Mesothelial cell of epicardium (in vitro differentiated cells): ENCODE measurements around the gene SDHAF3. TPM values are rescaled to one million over a fixed set of nuclear protein-coding genes. Genes with fewer than 3 reads are reported as not detected.
"Not testable (repeated sequence)": the region's sequence is repeated elsewhere in the genome, so short reads cannot be mapped to it uniquely, and the experiment has no call there.

Source experiments
- DNase-seq, 2 experiments: peaks; one replicate each; pipeline ENCODE4 v3.0.0; 2021; ENCODE audit warnings: low spot score in 2 of 2; ENCODE audit not compliant: unreplicated experiment in 2 of 2
- H3K27ac Mint-ChIP-seq: 2 replicates; pipeline ENCODE4 v1.8.0; 2021; ENCODE audit warnings: mixed read lengths
- H3K27me3 Mint-ChIP-seq: 2 replicates; pipeline ENCODE4 v1.8.0; 2021; ENCODE audit warnings: low read depth, mixed read lengths
- H3K36me3 Mint-ChIP-seq: 2 replicates; pipeline ENCODE4 v1.8.0; 2021; ENCODE audit warnings: mixed read lengths
- H3K4me1 Mint-ChIP-seq: 2 replicates; pipeline ENCODE4 v1.8.0; 2021; ENCODE audit warnings: mixed read lengths
- H3K4me3 Mint-ChIP-seq: 2 replicates; pipeline ENCODE4 v1.8.0; 2021; ENCODE audit warnings: mild to moderate bottlenecking, moderate library complexity, mixed read lengths
- H3K9me3 Mint-ChIP-seq: 2 replicates; pipeline ENCODE4 v1.8.0; 2021; ENCODE audit warnings: mixed read lengths
- total RNA-seq: library from RNA; stranded (reverse); gene quantifications from 3 replicates; pipeline ENCODE4 v1.2.1, GENCODE V29; 2021
- TF ChIP-seq, protein P1 (sequence below): fragments of 200-600 bp; sonication (generic); IDR thresholded peaks from one replicate; pipeline ENCODE4 v1.5.0; 2021; ENCODE audit warnings: antibody characterized with exemption; ENCODE audit not compliant: unreplicated experiment

SDHAF3 gene
- total RNA-seq, 1 donor from 2014 or later: 14.4 TPM

DNA sequence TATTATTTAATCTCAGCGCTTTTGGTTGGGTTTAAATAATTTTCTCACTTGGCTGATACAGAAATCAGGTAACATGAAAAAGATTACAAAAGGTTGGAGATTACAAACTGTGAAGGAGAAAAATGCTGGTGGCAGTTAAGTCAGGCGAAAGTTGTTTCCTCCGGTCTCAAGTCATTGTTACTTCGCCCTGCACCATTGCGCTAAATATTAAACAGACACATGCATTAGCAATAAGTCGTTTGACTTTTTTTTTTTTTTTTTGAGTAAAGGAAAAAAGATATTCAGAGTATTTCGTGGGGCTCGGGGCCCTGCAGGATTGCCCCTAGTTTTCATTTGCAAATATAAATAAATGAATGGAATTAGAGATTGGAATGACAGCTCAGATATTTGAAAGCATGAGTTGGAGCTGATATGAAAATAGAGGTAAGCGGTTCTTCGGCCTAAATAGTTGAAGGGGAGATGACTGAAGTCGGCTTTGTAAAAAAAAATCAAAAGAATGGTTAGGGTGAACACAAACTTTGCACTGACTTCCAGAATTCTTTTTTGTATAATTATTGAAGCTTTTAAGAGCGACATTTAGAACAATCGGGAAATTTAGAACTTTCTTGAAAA lies 914 bp downstream of the SDHAF3 start:
- Mint-ChIP-seq H3K27me3 (peaks cover 2% of the 10 kb centered on the region), H3K4me3 (peak overlapping the region; percentile 91)
- TF ChIP-seq, protein P1, sequence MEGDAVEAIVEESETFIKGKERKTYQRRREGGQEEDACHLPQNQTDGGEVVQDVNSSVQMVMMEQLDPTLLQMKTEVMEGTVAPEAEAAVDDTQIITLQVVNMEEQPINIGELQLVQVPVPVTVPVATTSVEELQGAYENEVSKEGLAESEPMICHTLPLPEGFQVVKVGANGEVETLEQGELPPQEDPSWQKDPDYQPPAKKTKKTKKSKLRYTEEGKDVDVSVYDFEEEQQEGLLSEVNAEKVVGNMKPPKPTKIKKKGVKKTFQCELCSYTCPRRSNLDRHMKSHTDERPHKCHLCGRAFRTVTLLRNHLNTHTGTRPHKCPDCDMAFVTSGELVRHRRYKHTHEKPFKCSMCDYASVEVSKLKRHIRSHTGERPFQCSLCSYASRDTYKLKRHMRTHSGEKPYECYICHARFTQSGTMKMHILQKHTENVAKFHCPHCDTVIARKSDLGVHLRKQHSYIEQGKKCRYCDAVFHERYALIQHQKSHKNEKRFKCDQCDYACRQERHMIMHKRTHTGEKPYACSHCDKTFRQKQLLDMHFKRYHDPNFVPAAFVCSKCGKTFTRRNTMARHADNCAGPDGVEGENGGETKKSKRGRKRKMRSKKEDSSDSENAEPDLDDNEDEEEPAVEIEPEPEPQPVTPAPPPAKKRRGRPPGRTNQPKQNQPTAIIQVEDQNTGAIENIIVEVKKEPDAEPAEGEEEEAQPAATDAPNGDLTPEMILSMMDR: no peak

DNA sequence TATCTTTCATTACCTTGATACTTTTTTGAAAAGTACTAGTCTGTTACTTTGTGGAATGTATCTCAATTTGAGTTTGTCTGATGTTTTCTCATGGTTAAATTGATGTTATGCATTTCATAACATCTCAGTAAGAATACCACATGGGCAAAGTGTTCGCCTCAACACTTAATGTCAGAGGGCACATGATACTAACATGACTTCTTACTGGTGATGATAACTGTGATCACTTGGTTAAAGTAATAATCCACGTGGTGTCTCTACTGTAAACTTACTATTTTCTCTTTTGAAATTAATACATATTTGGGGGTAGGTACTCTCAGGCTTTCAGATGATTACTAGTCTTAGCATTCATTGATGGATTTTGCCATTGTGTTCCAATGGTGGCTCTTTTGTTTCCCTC lies 2.2 kb downstream of the SDHAF3 start:
- H3K36me3 Mint-ChIP-seq: peaks cover 3% of the 10 kb centered on the region
- H3K4me1 Mint-ChIP-seq: peaks cover 21% of the 10 kb centered on the region
- no peak overlapping the region for H3K27ac Mint-ChIP-seq
- no peak overlapping the region for H3K4me3 Mint-ChIP-seq
- peaks cover 10% of the 10 kb centered on the region for H3K9me3 Mint-ChIP-seq
- TF ChIP-seq, protein P1: no peak
- H3K27me3 Mint-ChIP-seq: no peaks in the 10 kb centered on the region
- no peak for DNase-seq

More for the DNA sequence above, 914 bp downstream of the SDHAF3 start:
- H3K27ac Mint-ChIP-seq: peak overlapping the region; percentile 85
- H3K9me3 Mint-ChIP-seq: no peaks in the 10 kb centered on the region
- no peaks in the 10 kb centered on the region for H3K36me3 Mint-ChIP-seq
- H3K4me1 Mint-ChIP-seq: peaks cover 21% of the 10 kb centered on the region
- DNase-seq: no peak

DNA sequence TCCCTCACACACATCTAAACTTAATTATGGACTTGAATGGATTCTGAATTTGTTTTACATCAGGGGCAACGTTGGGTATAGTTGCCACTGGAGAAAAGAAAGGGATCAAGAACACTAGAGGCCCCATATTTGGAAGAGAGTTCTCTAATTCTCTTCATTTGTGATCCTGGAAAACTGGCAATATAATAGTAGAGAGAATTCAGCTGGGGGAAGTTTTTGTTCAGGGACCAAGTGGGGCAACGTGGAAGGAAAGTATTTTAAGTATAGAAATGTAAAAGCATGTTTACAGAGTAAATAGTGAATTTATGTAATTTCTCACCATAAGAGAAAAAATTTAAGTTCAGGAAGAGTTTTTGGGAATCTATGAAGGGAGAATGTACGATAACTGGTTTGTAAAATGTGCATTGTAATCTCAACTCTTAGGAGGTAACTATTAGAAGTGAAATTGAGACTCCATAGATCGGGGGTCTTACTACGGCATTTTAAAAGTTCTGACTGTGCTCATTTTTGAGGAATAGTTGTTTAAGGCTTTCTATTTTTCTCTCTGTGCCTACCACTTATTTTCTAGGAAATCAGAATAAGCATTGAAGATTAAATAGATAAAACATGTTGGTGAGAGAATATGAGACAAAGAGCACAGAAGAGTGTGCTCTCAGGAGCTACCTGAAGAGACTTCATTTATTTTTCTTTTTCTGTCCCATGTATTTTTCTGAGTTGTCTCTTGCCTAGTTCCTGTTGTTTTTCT lies 3.4 kb downstream of the SDHAF3 start:
- TF ChIP-seq, protein P1: no peak
- no peak overlapping the region for H3K27ac Mint-ChIP-seq
- peaks cover 19% of the 10 kb centered on the region for H3K9me3 Mint-ChIP-seq
- DNase-seq: no peak
- no peak overlapping the region for H3K4me3 Mint-ChIP-seq
- H3K36me3 Mint-ChIP-seq: peaks cover 8% of the 10 kb centered on the region
- H3K4me1 Mint-ChIP-seq: peaks cover 21% of the 10 kb centered on the region
- no peaks in the 10 kb centered on the region for H3K27me3 Mint-ChIP-seq

DNA sequence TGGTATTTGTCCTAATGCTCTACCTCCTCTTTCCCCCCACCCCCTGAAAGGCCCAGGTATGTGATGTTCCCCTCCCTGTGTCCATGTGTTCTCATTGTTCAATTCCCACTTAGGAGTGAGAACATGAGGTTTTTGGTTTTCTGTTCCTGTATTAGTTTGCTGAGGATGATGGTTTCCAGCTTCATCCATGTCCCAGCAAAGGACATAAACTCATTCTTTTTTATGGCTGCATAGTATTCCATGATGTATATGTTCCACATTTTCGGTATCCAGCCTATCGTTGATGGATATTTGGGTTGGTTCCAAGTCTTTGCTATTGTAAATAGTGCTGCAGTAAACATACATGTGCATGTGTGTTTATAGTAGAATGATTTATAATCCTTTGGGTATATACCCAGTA lies 5.6 kb downstream of the SDHAF3 start:
- peaks cover 16% of the 10 kb centered on the region for H3K4me1 Mint-ChIP-seq
- H3K36me3 Mint-ChIP-seq, H3K27ac Mint-ChIP-seq, DNase-seq, H3K4me3 Mint-ChIP-seq, H3K27me3 Mint-ChIP-seq: not testable (repeated sequence)
- peaks cover 19% of the 10 kb centered on the region for H3K9me3 Mint-ChIP-seq

DNA sequence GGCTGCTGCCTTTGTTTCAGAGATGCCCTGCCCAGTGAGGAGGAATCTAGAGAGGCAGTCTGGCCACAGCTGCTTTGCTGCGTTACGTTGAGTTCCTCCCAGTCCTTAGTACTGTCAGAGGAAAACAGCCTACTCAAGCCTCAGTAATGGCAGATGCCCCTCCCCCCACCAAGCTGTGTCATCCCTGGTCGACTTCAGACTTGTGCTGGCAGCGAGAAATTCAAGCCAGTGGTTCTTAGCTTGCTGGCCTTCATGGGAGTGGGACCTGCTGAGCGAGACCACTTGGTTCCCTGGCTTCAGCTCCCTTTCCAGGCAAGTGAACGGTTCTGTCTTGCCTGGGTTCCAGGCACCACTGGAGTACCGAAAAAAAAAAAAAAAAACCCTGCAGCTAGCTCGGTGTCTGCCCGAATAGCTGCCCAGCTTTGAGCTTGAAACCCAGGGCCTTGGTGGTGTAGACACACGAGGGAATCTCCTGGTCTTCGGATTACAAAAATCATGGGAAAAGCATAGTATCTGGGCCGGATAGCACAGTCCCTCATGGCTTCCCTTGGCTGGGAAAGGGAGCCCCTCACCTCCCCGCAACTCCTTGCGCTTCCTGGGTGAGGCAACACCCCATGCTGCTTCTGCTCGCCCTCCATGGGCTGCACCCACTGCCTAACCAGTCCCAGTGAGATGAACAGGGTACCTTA lies 9.1 kb downstream of the SDHAF3 start:
- TF ChIP-seq, protein P1: no peak
- no peak overlapping the region for H3K4me3 Mint-ChIP-seq
- H3K27me3 Mint-ChIP-seq: no peaks in the 10 kb centered on the region
- peaks cover 8% of the 10 kb centered on the region for H3K36me3 Mint-ChIP-seq
- H3K27ac Mint-ChIP-seq: no peak overlapping the region
- peaks cover 19% of the 10 kb centered on the region for H3K9me3 Mint-ChIP-seq
- H3K4me1 Mint-ChIP-seq: peaks cover 2% of the 10 kb centered on the region
- no peak for DNase-seq

DNA sequence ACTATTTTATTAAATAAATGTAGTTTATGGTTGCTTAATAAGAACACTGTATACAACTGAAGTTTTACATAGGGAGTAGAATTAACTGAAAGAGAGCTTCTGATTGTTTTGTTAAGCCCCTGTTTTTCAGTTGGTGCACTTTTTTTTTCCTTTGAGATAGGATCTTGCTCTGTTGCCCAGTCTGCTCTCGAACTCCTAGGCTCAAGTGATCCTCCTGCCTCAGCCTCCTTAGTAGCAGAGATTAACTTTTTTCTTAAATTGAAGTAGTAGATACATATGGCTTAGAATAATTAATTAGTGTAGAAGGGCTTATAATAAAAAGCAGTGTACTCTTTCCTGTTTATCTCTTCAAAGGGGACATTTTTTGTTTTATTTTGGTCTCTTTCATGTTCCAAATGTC lies 11.2 kb downstream of the SDHAF3 start:
- Mint-ChIP-seq H3K36me3 (peaks cover 8% of the 10 kb centered on the region), H3K9me3 (peaks cover 17% of the 10 kb centered on the region), H3K27ac (no peak overlapping the region), H3K27me3 (no peaks in the 10 kb centered on the region), H3K4me1 (peaks cover 2% of the 10 kb centered on the region), H3K4me3 (no peak overlapping the region)
- no peak for DNase-seq
- TF ChIP-seq, protein P1: no peak
